ENCODE measurements around the gene RBMS2.

- TF ChIP-seq PBX3 (IDR thresholded peaks at IDR 0.05) (no peak), CTCF (IDR thresholded peaks at IDR 0.05) (no peak)
Observed at GRCh38 chr12:56574210-56574609, 52.6 kb downstream of the RBMS2 start.
